Astrocyte (in vitro differentiated cells and primary cell): ENCODE results near the gene ANTXR2. TPM values are rescaled to one million over a fixed set of nuclear protein-coding genes. Genes with fewer than 3 reads are reported as not detected.

Source experiments
- DNase-seq: peaks from one replicate; pipeline ENCODE4 v3.0.0-alpha.2; 2010; ENCODE audit warnings: low read depth
- FAIRE-seq: peaks from 2 replicates; lab custom pipeline; 2011; peaks lifted over from hg19 to GRCh38; lab: Jason Lieb, UNC
- H2AFZ ChIP-seq: 2 replicates; pipeline ENCODE4 v1.6.0; 2012; ENCODE audit warnings: low read depth, low read length, inconsistent platforms
- H3K27ac ChIP-seq: 2 replicates; pipeline ENCODE4 v1.5.1; 2011; ENCODE audit warnings: low read depth, low read length, inconsistent platforms
- H3K27me3 ChIP-seq: 2 replicates; pipeline ENCODE4 v1.6.0; 2011; ENCODE audit warnings: low read length, inconsistent platforms; ENCODE audit not compliant: insufficient read depth
- H3K36me3 ChIP-seq: 2 replicates; pipeline ENCODE4 v1.5.1; 2011; ENCODE audit warnings: low read length, inconsistent platforms; ENCODE audit not compliant: insufficient read depth
- H3K4me1 ChIP-seq: 2 replicates; pipeline ENCODE4 v1.5.1; 2011; ENCODE audit warnings: low read length, inconsistent platforms; ENCODE audit not compliant: insufficient read depth
- H3K4me2 ChIP-seq: 2 replicates; pipeline ENCODE4 v1.6.0; 2012; ENCODE audit warnings: low read length, inconsistent platforms
- H3K4me3 ChIP-seq: 2 replicates; pipeline ENCODE4 v1.5.1; 2011; ENCODE audit warnings: low read depth, mild to moderate bottlenecking, low read length, inconsistent platforms; ENCODE audit not compliant: insufficient read depth
- H3K79me2 ChIP-seq: 2 replicates; pipeline ENCODE4 v1.6.0; 2012; ENCODE audit warnings: mild to moderate bottlenecking, low read length, inconsistent platforms; ENCODE audit not compliant: insufficient read depth
- H3K9ac ChIP-seq: 2 replicates; pipeline ENCODE4 v1.6.0; 2012; ENCODE audit warnings: mild to moderate bottlenecking, low read length, inconsistent platforms
- H3K9me3 ChIP-seq: 2 replicates; pipeline ENCODE4 v1.5.1; 2012; ENCODE audit warnings: low read depth, mild to moderate bottlenecking, low read length, inconsistent platforms; ENCODE audit not compliant: insufficient read depth
- H4K20me1 ChIP-seq: 2 replicates; pipeline ENCODE4 v1.6.0; 2012; ENCODE audit warnings: low read length, inconsistent platforms; ENCODE audit not compliant: insufficient read depth
- H3K27ac Mint-ChIP-seq: one replicate; pipeline ENCODE4 v1.8.0; 2021; ENCODE audit warnings: mild to moderate bottlenecking, mixed read lengths; ENCODE audit not compliant: unreplicated experiment
- H3K27me3 Mint-ChIP-seq: one replicate; pipeline ENCODE4 v1.8.0; 2021; ENCODE audit warnings: low read depth, mixed read lengths; ENCODE audit not compliant: unreplicated experiment
- H3K36me3 Mint-ChIP-seq: one replicate; pipeline ENCODE4 v1.8.0; 2021; ENCODE audit warnings: low read depth, mixed read lengths; ENCODE audit not compliant: unreplicated experiment
- H3K4me1 Mint-ChIP-seq: one replicate; pipeline ENCODE4 v1.8.0; 2021; ENCODE audit warnings: low read depth, mixed read lengths; ENCODE audit not compliant: unreplicated experiment
- H3K4me3 Mint-ChIP-seq: one replicate; pipeline ENCODE4 v1.8.0; 2021; ENCODE audit warnings: mild to moderate bottlenecking, moderate library complexity, mixed read lengths; ENCODE audit not compliant: unreplicated experiment
- H3K9me3 Mint-ChIP-seq: one replicate; pipeline ENCODE4 v1.8.0; 2021; ENCODE audit warnings: mild to moderate bottlenecking, mixed read lengths; ENCODE audit not compliant: unreplicated experiment
- EZH2 ChIP-seq: IDR thresholded peaks from 2 replicates; pipeline ENCODE4 v1.6.1; 2012; ENCODE audit warnings: mild to moderate bottlenecking, low read length, inconsistent platforms; ENCODE audit not compliant: insufficient read depth
- total RNA-seq: library from RNA; stranded (reverse); gene quantifications from 2 replicates; pipeline ENCODE4 v1.2.1, GENCODE V29; 2021
- TF ChIP-seq, protein P1 (sequence below): IDR thresholded peaks from 2 replicates; pipeline ENCODE4 v1.5.1; 2011; ENCODE audit warnings: low read depth, mild to moderate bottlenecking, inconsistent platforms, low read length, moderate library complexity; ENCODE audit not compliant: insufficient read depth

Gene ANTXR2
- total RNA-seq, 1 donor from 2014 or later: 34.7 TPM

DNA sequence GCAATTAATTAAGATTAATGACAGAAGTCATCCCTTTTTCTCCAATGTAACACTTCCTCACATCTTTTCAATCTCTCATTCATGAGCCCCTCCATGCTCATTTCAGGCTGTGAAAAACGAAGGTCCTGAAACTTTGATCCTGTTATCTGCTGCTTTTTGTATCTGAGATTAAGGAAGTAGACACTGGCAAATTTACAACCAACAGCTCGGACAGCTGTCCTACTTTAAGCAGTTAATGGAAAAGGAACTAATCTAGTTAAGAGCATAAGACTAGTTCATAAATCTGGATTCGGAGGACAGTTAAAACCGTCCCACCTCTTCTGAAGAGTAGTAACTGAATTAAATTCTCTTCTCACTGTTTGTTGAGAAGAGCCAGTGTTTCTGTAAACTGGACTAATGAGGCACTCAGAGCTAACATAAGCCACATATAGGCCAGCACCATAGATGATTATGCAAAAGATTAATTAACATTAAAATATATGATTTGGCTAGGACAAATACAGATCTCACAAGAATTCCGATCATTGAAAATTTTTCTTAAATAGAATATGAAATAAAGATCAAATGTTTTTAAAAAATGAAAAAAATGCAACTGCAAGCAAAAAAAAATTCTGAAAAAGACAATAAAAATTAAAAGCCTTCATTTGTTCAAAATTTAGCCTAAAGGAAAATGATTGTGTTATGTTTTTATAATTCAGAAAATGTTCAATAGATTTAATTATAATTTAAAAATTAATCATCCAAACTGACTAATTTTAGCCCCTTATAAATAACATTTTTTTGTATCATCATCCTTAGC, 114.4 kb downstream of the ANTXR2 start:
- H3K4me2 ChIP-seq: no peak overlapping the region
- no peak overlapping the region for H3K4me3 ChIP-seq
- H4K20me1 ChIP-seq: no peaks in the 10 kb centered on the region
- no peaks in the 10 kb centered on the region for H3K4me1 ChIP-seq
- Mint-ChIP-seq H3K4me3 (no peak overlapping the region), H3K36me3 (no peaks in the 10 kb centered on the region), H3K9me3 (no peaks in the 10 kb centered on the region), H3K27ac (no peak overlapping the region), H3K4me1 (no peaks in the 10 kb centered on the region), H3K27me3 (no peaks in the 10 kb centered on the region)
- no peak overlapping the region for H2AFZ ChIP-seq
- no peak for TF ChIP-seq EZH2
- TF ChIP-seq, protein P1, sequence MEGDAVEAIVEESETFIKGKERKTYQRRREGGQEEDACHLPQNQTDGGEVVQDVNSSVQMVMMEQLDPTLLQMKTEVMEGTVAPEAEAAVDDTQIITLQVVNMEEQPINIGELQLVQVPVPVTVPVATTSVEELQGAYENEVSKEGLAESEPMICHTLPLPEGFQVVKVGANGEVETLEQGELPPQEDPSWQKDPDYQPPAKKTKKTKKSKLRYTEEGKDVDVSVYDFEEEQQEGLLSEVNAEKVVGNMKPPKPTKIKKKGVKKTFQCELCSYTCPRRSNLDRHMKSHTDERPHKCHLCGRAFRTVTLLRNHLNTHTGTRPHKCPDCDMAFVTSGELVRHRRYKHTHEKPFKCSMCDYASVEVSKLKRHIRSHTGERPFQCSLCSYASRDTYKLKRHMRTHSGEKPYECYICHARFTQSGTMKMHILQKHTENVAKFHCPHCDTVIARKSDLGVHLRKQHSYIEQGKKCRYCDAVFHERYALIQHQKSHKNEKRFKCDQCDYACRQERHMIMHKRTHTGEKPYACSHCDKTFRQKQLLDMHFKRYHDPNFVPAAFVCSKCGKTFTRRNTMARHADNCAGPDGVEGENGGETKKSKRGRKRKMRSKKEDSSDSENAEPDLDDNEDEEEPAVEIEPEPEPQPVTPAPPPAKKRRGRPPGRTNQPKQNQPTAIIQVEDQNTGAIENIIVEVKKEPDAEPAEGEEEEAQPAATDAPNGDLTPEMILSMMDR: no peak
- H3K27ac ChIP-seq: no peak overlapping the region
- FAIRE-seq (no peak), DNase-seq (no peak)
- H3K27me3 ChIP-seq: no peaks in the 10 kb centered on the region
- no peaks in the 10 kb centered on the region for H3K79me2 ChIP-seq
- no peak overlapping the region for H3K9ac ChIP-seq
- H3K36me3 ChIP-seq: peaks cover 6% of the 10 kb centered on the region
- H3K9me3 ChIP-seq: no peaks in the 10 kb centered on the region

DNA sequence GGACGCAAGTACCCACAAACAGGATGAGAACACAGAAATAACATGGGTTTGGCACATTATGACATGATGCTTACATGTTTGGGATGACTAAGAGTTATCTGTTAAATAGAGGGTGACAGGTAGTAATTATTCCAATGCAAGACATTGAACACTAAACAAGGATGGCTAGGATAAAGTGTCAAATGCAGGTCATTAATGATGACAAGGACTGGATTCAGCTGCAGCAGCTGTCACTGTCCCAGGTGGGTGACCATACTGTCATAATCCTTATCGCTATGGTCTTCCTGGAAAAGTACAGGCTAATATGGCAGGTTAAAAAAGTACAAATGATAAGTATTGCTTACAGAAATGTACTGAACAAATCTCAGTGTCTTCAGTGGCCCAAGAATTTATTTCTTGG, 123.9 kb downstream of the ANTXR2 start:
- no peaks in the 10 kb centered on the region for H3K4me1 Mint-ChIP-seq
- Histone ChIP-seq H3K36me3 (no peaks in the 10 kb centered on the region), H3K4me3 (no peak overlapping the region), H3K9ac (no peak overlapping the region), H3K4me2 (no peak overlapping the region), H4K20me1 (no peaks in the 10 kb centered on the region), H3K9me3 (no peaks in the 10 kb centered on the region), H2AFZ (no peak overlapping the region), H3K79me2 (no peaks in the 10 kb centered on the region), H3K27me3 (no peaks in the 10 kb centered on the region), H3K4me1 (no peaks in the 10 kb centered on the region), H3K27ac (no peak overlapping the region)
- H3K9me3 Mint-ChIP-seq: no peaks in the 10 kb centered on the region
- H3K27ac Mint-ChIP-seq: no peak overlapping the region
- no peak for DNase-seq
- no peaks in the 10 kb centered on the region for H3K36me3 Mint-ChIP-seq
- no peaks in the 10 kb centered on the region for H3K27me3 Mint-ChIP-seq
- TF ChIP-seq, protein P1: no peak
- TF ChIP-seq EZH2: no peak
- H3K4me3 Mint-ChIP-seq: no peak overlapping the region
- FAIRE-seq: no peak

DNA sequence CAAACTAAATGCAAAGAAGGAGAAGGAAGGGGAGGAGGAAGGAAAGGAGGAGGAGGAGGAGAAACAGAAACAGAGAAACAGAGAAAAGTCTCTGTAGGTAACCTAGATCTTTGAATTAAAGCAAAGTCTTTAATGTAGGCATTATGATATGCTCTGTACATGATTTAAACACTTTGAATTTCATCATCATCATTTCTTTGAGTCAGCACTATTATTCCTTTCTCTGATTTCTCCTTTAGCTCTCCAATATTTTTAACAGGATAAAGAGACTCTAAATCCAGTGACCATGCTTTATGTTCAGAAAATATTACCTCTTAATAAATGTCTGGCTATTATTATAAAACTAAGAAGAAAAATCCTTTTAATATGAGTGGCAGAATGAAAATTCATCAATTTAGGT, 124.3 kb downstream of the ANTXR2 start:
- no peak overlapping the region for H3K9ac ChIP-seq
- no peaks in the 10 kb centered on the region for H3K9me3 ChIP-seq
- H3K4me2 ChIP-seq: no peak overlapping the region
- no peak overlapping the region for H3K4me3 ChIP-seq
- no peaks in the 10 kb centered on the region for H3K9me3 Mint-ChIP-seq
- no peaks in the 10 kb centered on the region for H3K4me1 ChIP-seq
- no peaks in the 10 kb centered on the region for H4K20me1 ChIP-seq
- no peak overlapping the region for H3K27ac Mint-ChIP-seq
- FAIRE-seq: no peak
- H3K79me2 ChIP-seq: no peaks in the 10 kb centered on the region
- no peak for TF ChIP-seq EZH2
- H3K27me3 Mint-ChIP-seq: no peaks in the 10 kb centered on the region
- H3K4me3 Mint-ChIP-seq: no peak overlapping the region
- H3K36me3 ChIP-seq: no peaks in the 10 kb centered on the region
- H2AFZ ChIP-seq: no peak overlapping the region
- no peaks in the 10 kb centered on the region for H3K4me1 Mint-ChIP-seq
- H3K27ac ChIP-seq: no peak overlapping the region
- no peaks in the 10 kb centered on the region for H3K36me3 Mint-ChIP-seq
- no peaks in the 10 kb centered on the region for H3K27me3 ChIP-seq
- no peak for DNase-seq
